ENCODE results near the gene B3GNT2. TPM values are rescaled to one million over a fixed set of nuclear protein-coding genes. Genes with fewer than 3 reads are reported as not detected.
A peak's percentile ranks its signal among the peaks of the same experiment; 100 is the strongest.

Gene B3GNT2
- total and polyA plus RNA-seq, 2 experiments from 2014 or later = 35.5 to 70.4 TPM

GRCh38 chr2:62163834-62164233, 32.1 kb upstream of the B3GNT2 start:
- peaks cover 14% of the 10 kb centered on the region for H3K4me1 Mint-ChIP-seq
- Histone ChIP-seq H3K9me2 (ENCODE audit: insufficient read depth) (no peaks in the 10 kb centered on the region), H2AFZ (no peak overlapping the region), H3K36me3 (ENCODE audit: insufficient read depth) (no peaks in the 10 kb centered on the region), H3K27me3 (ENCODE audit: insufficient read depth) (no peaks in the 10 kb centered on the region), H3K4me2 (no peak overlapping the region), H3F3A (replicated peaks; ENCODE audit: low read depth) (no peaks in the 10 kb centered on the region), H3K4me1 (ENCODE audit: insufficient read depth) (no peaks in the 10 kb centered on the region), H4K20me1 (replicated peaks; ENCODE audit: insufficient read depth) (no peaks in the 10 kb centered on the region), H3K27ac (ENCODE audit: low read depth) (0 out of 2 replicates have a peak overlapping the region, but pooled peaks have one; percentile 20), H3K79me2 (replicated peaks; ENCODE audit: insufficient read depth) (no peaks in the 10 kb centered on the region), H3K4me3 (no peak overlapping the region)
- H3K27ac Mint-ChIP-seq = peak overlapping the region; percentile 33; the same call in 1 of the 2 replicates
- TF ChIP-seq STAT1 (IDR thresholded peaks at IDR 0.05; ENCODE audit: unreplicated experiment) (no peak), CREB1 (CRISPR knock-in tag; IDR thresholded peaks at IDR 0.05; ENCODE audit: low read depth) (no peak), NANOG (IDR thresholded peaks at IDR 0.05; ENCODE audit: borderline replicate concordance) (no peak), REST (IDR thresholded peaks at IDR 0.05; ENCODE audit: unreplicated experiment) (no peak), EZH2phosphoT487 (IDR thresholded peaks at IDR 0.05; ENCODE audit: unreplicated experiment) (no peak), CTCF (conservative IDR thresholded peaks at IDR 0.05; ENCODE audit: low read depth in 2 of 2) (no peak), JUNB (IDR thresholded peaks at IDR 0.05; ENCODE audit: unreplicated experiment) (no peak), ZNF462 (CRISPR knock-in tag; IDR thresholded peaks at IDR 0.05) (no peak), POLR2AphosphoS5 (IDR thresholded peaks at IDR 0.05; ENCODE audit: low read depth) (no peak), EZH2 (IDR thresholded peaks at IDR 0.05; ENCODE audit: low read depth, unreplicated experiment) (no peak), ETS1 (IDR thresholded peaks at IDR 0.05) (no peak), ZNF331 (CRISPR knock-in tag; IDR thresholded peaks at IDR 0.05; ENCODE audit: low read depth) (no peak), ZNF114 (CRISPR knock-in tag; IDR thresholded peaks at IDR 0.05) (no peak)
- DNase-seq (ENCODE audit: low spot score) (no peak), ATAC-seq (no peak; the same call in 2 of the 3 replicates)
- H3K4me3 Mint-ChIP-seq = no peak overlapping the region
- peaks cover 1% of the 10 kb centered on the region for H3K27me3 Mint-ChIP-seq (ENCODE audit: insufficient read depth, low read depth, poor library complexity)
- no peaks in the 10 kb centered on the region for H3K9me3 Mint-ChIP-seq
- H3K36me3 Mint-ChIP-seq (ENCODE audit: low read depth) = no peaks in the 10 kb centered on the region
